ENCODE measurements around the gene TMC8. TPM values are rescaled to one million over a fixed set of nuclear protein-coding genes. Genes with fewer than 3 reads are reported as not detected.
"Not testable (repeated sequence)": the region's sequence is repeated elsewhere in the genome, so short reads cannot be mapped to it uniquely, and the experiment has no call there.

TMC8 gene
- total RNA-seq, 1 experiment from 2014 or later, result not detected

GRCh38 chr17:78135858-78136500, 5.4 kb downstream of the TMC8 start:
- no peak for DNase-seq (ENCODE audit: low read depth)

- DNase-seq (ENCODE audit: low read depth), result no peak
These were observed 7.0 kb downstream of the TMC8 start for GRCh38 chr17:78137392-78138203.

GRCh38 chr17:78138204-78139060, 7.9 kb downstream of the TMC8 start:
- no peak for DNase-seq (ENCODE audit: low read depth)

- not testable (repeated sequence) for DNase-seq (ENCODE audit: low read depth)
These were observed 9.2 kb downstream of the TMC8 start for GRCh38 chr17:78139861-78140168.

GRCh38 chr17:78140169-78141051, 9.8 kb downstream of the TMC8 start:
- DNase-seq (ENCODE audit: low read depth), result peak; percentile 34

- DNase-seq (ENCODE audit: low read depth), result no peak
These were observed 11.0 kb downstream of the TMC8 start for GRCh38 chr17:78141437-78142118.

GRCh38 chr17:78142119-78142861, 11.7 kb downstream of the TMC8 start:
- peak; percentile 67 for DNase-seq (ENCODE audit: low read depth)

- DNase-seq (ENCODE audit: low read depth), result no peak
These were observed 12.9 kb downstream of the TMC8 start for GRCh38 chr17:78143214-78144146.

- DNase-seq (ENCODE audit: low read depth), result peak; percentile 48
These were observed 13.7 kb downstream of the TMC8 start for GRCh38 chr17:78144147-78144719.

GRCh38 chr17:78144736-78145641, 14.4 kb downstream of the TMC8 start:
- no peak for DNase-seq (ENCODE audit: low read depth)

- DNase-seq (ENCODE audit: low read depth), result no peak
These were observed 15.9 kb downstream of the TMC8 start for GRCh38 chr17:78146471-78146869.

GRCh38 chr17:78146881-78147280, 16.3 kb downstream of the TMC8 start:
- no peak for DNase-seq (ENCODE audit: low read depth)

- no peak for DNase-seq (ENCODE audit: low read depth)
These were observed 16.9 kb downstream of the TMC8 start for GRCh38 chr17:78147315-78147998.

GRCh38 chr17:78148286-78149016, 17.9 kb downstream of the TMC8 start:
- no peak for DNase-seq (ENCODE audit: low read depth)

GRCh38 chr17:78151514-78152008, 21.0 kb downstream of the TMC8 start:
- DNase-seq (ENCODE audit: low read depth), result no peak
